ENCODE data around the gene ZNF621. TPM values are rescaled to one million over a fixed set of nuclear protein-coding genes. Genes with fewer than 3 reads are reported as not detected.

Gene ZNF621
- 10 to 100 TPM; 22.9 to 24.8 (median 23.5) TPM for polyA plus RNA-seq (ENCODE audit: insufficient read length in 3 of 3)

- peak; percentile 53 to 72 (median 67) for DNase-seq (ENCODE audit: low read depth in 3 of 3, low spot score in 2 of 3)
Measured at GRCh38 chr3:40524568-40525285, at the start of gene ZNF621. Gene ZNF621, plus strand, starts transcription at chr3:40524960. Its CDS starts 881 bp downstream, at chr3:40525841.

GRCh38 chr3:40476478-40477470 lies 48.0 kb upstream of the ZNF621 start, which contains the start of gene ZNF619:
Gene ZNF619, plus strand, starts transcription at chr3:40477122. Its CDS starts 858 bp downstream, at chr3:40477980.
- peak in 2 of 3 donors; percentile 48 to 64 for DNase-seq (ENCODE audit: low read depth in 3 of 3, low spot score in 2 of 3)

DNA sequence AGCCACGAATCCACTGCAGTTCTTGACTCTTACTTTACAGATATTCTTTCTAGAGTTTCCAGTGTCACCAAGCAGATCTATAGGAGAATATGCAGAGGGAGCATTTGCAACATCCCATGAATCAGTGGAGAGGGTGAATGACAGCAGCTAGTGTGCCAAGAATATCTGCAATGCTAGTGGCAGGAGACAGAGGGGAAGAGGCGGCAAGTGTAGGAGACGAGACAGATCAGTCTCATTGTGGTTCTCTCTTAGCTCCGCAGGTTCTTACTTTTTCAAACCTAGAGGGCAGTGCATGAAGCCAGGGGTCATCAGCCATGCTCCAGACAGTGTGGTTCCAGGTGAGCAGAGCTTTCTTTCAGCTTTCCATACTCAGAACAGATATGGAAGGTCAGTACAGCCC lies 47.1 kb upstream of the ZNF621 start:
- no peak for DNase-seq (ENCODE audit: low read depth in 3 of 3, low spot score in 2 of 3)

DNA sequence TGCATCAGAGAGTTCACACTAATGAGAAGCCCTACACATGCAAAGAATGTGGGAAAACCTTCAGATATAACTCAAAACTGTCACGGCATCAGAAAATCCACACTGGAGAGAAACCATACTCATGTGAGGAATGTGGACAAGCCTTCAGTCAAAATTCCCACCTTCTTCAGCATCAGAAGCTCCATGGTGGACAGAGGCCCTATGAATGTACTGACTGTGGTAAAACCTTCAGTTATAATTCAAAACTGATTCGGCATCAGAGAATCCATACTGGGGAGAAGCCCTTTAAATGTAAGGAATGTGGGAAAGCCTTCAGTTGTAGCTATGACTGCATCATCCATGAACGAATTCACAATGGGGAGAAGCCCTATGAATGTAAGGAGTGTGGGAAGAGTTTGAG lies 37.6 kb upstream of the ZNF621 start:
- no peak for DNase-seq (ENCODE audit: low read depth in 3 of 3, low spot score in 2 of 3)

DNA sequence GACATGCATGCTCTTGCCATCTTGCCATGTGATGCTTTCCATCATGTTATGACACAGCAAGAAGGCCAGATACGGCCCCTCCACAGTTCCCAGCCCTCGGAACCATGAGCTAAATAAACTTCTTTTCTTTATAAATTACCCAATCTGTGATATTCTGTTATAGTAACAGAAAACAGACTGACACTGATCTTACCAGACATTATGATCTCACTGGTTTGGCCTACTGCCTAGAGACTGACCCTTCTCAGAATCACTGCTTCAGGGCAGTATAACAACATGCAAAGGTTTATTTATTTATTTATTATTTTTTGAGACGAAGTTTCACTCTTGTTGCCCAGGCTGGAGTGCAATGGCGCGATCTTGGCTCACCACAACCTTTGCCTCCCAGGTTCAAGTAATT lies 33.8 kb upstream of the ZNF621 start:
- no peak for DNase-seq (ENCODE audit: low read depth in 3 of 3, low spot score in 2 of 3)

GRCh38 chr3:40494698-40495097 lies 30.1 kb upstream of the ZNF621 start:
- DNase-seq (ENCODE audit: low read depth in 3 of 3, low spot score in 2 of 3), result no peak

- no peak for DNase-seq (ENCODE audit: low read depth in 3 of 3, low spot score in 2 of 3)
Measured at GRCh38 chr3:40497288-40497687, 27.5 kb upstream of the ZNF621 start.

DNA sequence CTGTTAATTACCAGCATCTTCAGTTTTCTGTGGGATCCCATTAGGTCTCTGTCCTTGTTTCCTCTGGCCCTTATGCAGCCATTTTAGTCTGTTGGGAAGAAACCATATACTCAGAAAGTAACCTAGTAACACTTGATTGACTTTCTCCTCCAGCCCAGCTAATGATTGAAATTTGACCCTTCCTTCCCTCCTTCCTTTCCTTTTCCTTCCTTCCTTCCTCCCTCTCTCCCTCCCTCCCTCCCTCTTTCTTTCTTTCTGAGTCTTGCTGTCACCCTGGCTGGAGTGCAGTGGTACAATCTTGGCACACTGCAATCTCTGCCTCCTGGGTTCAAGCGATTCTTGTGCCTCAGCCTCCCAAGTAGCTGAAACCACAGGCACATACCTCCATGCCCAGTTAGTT lies 24.8 kb upstream of the ZNF621 start:
- no peak for DNase-seq (ENCODE audit: low read depth in 3 of 3, low spot score in 2 of 3)

DNA sequence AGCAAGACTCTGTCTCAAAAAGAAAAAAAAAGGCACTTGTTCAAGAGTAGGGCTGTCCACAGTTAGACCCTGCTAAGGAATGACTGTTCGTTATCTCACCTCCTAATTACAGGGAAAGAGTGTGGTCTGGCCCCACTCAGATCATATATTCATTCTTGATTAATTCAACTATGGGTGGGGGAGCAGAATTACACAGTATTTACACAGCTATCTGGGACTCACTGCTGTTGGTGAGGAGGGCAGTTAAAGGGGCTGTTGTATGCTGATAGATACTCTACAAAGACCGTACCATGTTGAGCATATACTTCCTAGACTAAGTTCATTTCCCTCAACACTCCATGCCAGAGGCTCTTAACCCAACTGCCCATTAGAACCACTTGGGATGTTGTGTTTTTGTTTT lies 22.7 kb upstream of the ZNF621 start:
- no peak for DNase-seq (ENCODE audit: low read depth in 3 of 3, low spot score in 2 of 3)

DNA sequence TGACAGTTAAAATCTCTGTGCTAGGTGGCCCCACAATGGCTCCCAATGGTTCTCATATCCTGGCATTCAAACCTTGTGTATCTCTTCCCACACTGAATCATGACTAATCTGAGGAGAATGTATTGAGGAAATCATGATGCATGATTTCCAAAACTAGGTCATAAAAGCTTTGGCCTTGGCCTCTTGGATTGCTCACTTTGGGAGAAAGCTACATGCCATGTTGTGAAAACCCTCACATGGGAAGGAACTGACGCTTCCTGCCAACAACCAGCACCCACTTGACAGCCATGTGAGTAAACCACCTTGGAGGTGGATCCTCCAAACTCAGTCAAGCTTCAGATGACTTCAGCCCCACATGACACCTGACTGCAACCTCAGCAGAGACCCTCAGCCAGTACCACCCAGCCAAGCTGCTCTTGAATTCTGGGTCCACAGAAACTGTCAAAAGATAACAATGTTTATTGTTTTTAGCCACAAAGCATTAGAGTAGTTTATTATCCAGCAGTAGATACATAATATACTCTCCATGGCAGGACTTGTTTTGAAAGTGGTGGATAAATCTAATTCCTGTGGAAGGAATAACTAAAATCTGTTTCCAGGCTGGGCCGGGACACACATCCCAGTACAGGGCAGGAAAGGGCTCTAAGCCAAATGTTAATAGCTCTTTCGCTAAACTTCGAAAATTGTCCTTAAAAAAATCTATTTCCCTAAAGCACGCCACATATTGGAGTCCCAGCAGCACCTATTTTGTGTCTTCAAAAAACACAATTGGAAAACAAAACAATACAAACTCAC lies 19.9 kb upstream of the ZNF621 start:
- DNase-seq (ENCODE audit: low read depth in 3 of 3, low spot score in 2 of 3), result no peak

- DNase-seq (ENCODE audit: low read depth in 3 of 3, low spot score in 2 of 3), result peak; percentile 73 to 81 (median 76)
Measured at GRCh38 chr3:40505599-40506462, 18.9 kb upstream of the ZNF621 start, which contains the start of gene ZNF620. Gene ZNF620, plus strand, starts transcription at chr3:40506039. Its CDS starts 314 bp downstream, at chr3:40506353.

GRCh38 chr3:40511031-40511718 lies 13.6 kb upstream of the ZNF621 start:
- DNase-seq (ENCODE audit: low read depth in 3 of 3, low spot score in 2 of 3), result no peak

- DNase-seq (ENCODE audit: low read depth in 3 of 3, low spot score in 2 of 3), result no peak
Measured at GRCh38 chr3:40516201-40516600, 8.6 kb upstream of the ZNF621 start.

GRCh38 chr3:40518067-40518466 lies 6.7 kb upstream of the ZNF621 start:
- no peak for DNase-seq (ENCODE audit: low read depth in 3 of 3, low spot score in 2 of 3)

DNA sequence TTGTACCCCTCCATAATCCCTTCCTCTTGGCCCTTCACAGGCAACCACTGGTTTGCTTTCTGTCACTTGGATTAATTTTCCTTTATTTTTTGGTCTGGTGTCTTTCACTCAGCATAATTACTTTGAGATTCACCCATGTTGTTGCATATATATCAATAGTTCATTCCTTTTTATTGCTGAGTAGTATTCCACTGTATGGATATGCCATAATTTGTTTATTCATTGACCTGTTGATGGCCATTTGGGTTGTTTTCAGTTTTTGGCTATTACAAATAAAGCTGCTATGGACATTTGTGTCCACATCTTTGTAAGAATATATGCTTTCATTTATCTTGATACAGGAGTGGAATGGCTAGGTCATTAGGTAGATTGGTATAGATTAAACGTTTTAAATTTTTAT lies 5.9 kb upstream of the ZNF621 start:
- DNase-seq (ENCODE audit: low read depth in 3 of 3, low spot score in 2 of 3), result no peak

GRCh38 chr3:40521254-40521653 lies 3.5 kb upstream of the ZNF621 start:
- DNase-seq (ENCODE audit: low read depth in 3 of 3, low spot score in 2 of 3), result no peak

- no peak for DNase-seq (ENCODE audit: low read depth in 3 of 3, low spot score in 2 of 3)
Measured at GRCh38 chr3:40523781-40524180, 979 bp upstream of the ZNF621 start.

GRCh38 chr3:40524222-40524567 lies 565 bp upstream of the ZNF621 start:
- DNase-seq (ENCODE audit: low read depth in 3 of 3, low spot score in 2 of 3), result peak in 1 of 3 donors; percentile 23

GRCh38 chr3:40528426-40528825 lies 3.7 kb downstream of the ZNF621 start:
- DNase-seq (ENCODE audit: low read depth in 3 of 3, low spot score in 2 of 3), result no peak
